Measurements from ENCODE around the gene ATPAF1. TPM values are rescaled to one million over a fixed set of nuclear protein-coding genes. Genes with fewer than 3 reads are reported as not detected.

The ATPAF1 gene
- total RNA-seq, 1 donor from 2014 or later: 37.7 TPM

GRCh38 chr1:46615088-46615487 is 53.1 kb downstream of the ATPAF1 start:
- no peak for DNase-seq

GRCh38 chr1:46614604-46614984 is 53.6 kb downstream of the ATPAF1 start:
- DNase-seq: no peak

DNA sequence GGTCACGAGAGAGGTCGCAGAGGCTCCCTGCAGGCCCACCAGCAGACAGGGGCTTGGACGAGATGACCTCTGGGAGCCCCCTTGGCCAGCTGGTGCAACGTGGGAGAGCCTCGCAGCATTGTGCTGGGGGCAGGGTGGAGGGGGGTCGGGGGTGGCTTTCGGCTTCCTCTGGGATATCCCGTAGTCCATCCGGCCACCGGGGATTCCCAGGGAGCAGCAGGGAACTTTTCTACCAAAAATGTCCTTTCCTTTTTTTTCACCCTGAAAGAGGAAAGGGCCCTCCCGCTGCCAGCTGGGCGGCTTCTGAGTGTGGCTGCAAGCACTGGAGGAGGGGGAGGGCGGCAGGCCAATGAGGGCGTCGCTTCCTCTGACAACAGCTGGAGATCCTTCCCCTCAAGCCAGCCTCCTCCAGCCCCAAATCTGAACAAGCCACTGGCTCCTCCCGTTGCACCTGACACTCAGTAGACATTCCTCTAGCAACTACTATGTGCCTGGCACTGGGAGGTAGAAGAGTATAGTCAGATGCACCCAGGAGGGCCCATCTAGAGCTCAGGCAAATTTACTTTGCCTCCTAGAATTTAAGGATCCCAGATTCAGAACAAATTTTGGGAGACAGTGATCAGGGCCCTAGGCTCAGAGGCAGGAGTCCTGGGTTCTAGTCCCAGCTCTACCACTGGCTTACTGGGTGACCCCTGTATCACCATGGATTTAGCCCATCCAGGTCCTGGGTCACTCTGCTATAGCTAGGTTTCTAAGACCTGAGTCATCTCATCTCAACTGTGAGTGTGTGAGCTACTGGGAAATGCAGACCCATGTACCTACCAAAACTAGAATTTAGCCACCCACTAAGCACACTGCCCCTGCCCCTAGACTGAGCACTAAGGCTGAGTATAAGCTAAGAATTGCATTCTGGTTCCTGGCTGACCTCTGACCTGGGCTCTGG is 54.2 kb downstream of the ATPAF1 start:
- DNase-seq: peak; percentile 23

- no peak for DNase-seq
Measured at GRCh38 chr1:46612937-46613660, 55.1 kb downstream of the ATPAF1 start.

DNA sequence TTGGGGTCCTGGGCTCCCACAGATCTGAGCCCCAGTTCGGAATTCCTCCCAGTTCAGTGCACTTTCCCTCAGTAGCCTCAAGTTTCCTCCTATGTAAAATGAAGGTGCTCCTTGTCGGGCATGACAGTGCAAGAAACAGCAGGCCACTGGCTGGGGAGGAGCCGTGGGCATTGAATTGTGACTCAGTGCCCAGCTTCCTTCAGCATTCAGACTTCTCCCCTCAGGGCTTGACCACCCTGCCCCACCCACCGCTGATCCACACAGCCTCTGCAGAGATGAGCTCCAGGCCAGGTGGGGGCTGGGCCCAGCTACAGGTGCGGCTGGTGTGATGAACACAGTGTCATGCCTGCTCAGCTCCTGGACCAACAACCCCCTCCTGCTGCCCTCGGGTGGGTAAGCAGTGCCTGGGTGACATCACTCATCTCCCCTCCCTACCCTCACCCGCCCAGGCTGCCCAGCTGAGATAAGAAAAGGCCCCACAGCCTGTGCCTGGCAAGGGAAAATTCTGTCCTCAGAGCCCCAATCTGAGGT is 56.4 kb downstream of the ATPAF1 start:
- DNase-seq: no peak

DNA sequence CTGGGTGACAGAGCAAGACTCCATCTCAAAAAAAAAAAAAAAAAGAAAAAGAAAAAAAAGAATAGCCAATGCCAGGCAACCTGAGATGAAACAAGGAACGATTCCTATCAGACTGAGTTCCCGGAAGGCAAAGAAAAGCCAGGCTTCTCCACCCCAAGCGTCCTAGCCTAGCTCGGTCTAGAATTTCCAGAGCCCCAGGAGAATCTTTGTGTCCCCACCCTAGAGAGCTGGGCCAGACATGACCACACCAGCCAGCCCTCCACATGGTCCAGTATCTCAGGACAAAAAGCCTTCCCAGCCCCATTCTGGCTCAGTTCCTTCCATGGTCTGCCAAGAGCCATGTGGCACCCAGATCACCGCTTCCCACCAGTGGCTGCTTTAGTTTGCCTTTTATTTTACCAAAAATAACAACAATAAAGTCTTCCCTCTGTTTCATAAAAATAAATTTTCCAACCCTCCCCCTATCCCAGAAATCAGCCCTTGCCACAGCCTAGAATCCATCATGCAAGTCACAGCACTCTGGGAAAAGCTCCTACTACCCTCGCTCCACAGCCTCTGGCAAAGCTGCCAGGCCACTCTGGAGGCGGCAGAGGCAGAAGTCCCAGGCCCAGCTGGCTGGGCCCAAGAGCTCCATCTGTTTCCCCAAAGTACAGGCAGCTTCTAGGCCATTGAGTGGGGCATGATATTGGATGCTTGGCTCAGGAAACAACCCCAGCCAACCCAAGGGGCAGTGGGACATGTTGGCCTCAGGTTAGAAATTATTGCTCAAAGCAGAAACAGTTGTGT is 60.6 kb downstream of the ATPAF1 start:
- DNase-seq: no peak

DNA sequence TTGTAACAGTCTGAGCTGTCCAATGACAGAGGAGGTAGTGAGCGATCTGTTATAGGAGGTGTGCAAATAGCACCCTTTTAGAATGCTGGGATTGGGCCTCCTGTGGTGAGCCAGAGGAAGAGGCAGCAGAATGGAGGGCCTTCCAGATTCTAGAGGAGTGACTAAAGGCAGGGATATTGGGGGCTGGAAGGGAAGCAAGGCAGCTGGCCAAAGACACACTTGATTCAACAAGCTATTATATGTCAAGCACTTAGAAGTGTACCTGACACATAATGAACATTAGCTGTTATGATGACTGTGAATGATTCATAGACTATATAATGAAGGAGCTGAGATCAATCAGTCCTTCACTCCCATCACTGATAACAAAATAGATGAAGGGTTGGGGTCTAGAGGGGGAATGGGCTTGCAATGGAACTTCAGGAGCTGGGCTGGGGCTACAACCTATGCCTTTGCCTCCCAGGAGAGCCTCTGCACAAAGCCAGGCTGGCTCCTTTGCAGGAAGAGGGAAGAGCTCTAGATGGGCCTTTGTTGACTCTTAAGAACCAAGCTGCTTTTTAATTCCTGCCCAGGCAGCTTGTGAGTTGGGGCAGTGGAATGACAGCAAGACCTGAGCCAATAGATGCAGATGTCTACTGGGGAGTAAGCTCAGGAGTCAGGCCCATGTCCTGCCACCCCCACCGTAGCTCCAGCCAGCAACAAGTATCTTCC is 61.8 kb downstream of the ATPAF1 start:
- DNase-seq: no peak

DNA sequence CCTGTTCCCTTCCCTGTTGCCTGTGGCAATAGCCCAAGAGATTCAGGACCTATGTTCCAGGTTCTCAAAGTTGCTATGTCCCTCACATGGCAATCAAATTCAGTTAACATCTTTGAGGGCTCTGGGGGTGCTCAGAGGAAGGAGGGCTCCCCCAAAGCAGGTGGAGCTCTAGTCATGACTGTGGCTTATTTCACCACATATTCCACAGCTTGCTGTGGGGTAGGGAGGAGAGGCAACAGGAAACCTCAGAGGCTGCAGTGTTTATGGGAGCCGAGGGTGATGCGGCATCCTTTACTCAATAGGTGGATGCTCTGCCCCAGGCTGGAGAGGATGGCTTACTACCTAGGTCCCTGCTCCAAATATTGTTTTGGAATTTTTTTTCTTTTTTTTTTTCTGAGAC is 62.9 kb downstream of the ATPAF1 start:
- DNase-seq: no peak

DNA sequence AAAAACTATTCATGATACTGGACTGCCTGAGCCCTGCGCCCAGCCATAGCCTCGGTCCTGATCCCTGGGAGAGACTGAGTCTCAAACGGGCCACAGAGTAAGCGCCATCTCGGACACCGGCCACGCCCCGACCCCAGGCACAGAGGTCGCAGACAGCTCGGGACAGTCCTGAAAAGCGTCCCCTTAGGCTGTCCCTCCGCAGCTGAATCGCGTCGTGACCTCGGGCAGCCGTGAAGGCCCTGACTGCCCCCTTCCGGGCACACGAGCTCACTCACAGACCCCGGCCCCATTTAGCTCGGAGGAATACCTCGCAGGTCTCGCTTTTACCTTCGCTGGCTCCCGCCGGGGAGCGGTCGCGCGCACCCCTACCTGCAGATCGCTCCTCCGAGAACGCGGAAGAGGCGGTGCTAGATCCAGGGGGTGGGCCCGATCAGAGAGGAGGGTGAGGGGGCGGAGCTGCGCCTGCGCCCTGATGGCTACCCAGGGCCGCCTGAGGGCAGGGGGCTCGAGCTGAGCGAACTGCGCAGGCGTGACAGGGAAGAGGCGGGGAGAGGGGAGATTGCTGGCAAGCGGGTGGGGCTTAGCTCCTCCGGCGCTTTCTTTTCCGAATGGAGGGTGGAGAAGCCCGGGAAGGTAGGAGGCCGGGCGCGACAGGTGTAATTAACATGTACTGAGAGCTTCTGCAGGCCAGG is 64.2 kb downstream of the ATPAF1 start, which contains the start of gene MKNK1:
MKNK1 (minus strand) TSS at position 411 of the 692 bp plus-strand sequence. CDS start 20,941 bp downstream, outside the sequence.
- DNase-seq: peak; percentile 88

DNA sequence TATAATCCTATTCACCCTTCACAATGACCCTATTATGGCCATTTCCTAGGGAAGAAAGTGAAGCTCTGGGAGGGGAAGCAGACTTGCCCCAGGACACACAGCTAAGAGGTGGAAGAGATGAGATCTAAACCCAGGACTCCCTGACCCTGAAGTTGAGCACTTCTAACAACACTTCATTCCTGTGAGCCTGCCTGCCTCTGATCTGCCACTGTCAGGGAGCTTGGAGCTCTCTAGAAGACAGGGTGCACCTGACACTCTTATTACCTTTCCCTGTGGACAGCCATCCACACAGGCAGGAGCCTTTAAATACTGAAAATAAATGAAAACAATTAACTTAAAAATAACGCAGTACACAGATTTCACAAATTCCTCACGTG is 64.7 kb downstream of the ATPAF1 start:
- no peak for DNase-seq

- no peak for DNase-seq
Measured at GRCh38 chr1:46601257-46602007, 66.7 kb downstream of the ATPAF1 start.

- no peak for DNase-seq
Measured at GRCh38 chr1:46599059-46599970, 68.8 kb downstream of the ATPAF1 start.

GRCh38 chr1:46596846-46597245 is 71.3 kb downstream of the ATPAF1 start:
- no peak for DNase-seq

DNA sequence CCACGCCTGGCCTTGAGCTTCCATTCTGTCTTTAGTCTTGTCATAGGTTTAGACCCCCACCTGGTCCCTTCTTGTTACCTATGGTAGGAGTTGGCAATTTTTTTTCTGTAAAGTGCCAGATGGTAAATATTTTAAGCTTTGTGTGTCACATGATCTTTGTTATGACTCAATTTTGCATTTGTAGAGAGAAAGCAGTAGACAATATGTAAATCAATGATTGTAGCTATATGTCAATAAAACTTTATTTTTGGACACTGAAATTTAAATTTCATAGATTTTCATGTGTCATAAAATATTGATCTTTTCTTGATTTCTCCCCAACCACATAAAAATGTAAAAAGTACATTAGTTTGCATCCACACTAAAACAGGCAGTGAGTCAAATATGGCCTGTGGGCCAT is 72.1 kb downstream of the ATPAF1 start:
- no peak for DNase-seq

GRCh38 chr1:46595127-46595526 is 73.0 kb downstream of the ATPAF1 start:
- no peak for DNase-seq

DNA sequence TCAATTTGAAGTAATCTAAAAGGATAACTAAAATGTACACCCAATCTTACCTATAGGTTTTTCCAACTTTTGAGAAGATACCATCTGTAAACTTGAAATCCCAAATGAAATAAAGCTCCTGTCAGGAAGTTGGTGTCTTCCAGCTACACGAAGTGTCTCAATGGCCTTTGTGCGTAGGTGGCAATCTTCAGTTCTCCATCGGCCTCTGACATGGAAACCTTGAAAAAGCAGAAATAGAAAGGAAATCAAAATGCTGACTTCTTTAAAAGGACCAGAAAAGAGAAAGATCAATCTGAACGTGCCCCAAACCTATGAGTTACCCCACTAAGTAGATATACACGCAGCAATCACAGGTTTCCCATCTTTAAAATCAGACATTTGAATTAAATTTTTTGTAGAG is 74.1 kb downstream of the ATPAF1 start:
- no peak for DNase-seq

DNA sequence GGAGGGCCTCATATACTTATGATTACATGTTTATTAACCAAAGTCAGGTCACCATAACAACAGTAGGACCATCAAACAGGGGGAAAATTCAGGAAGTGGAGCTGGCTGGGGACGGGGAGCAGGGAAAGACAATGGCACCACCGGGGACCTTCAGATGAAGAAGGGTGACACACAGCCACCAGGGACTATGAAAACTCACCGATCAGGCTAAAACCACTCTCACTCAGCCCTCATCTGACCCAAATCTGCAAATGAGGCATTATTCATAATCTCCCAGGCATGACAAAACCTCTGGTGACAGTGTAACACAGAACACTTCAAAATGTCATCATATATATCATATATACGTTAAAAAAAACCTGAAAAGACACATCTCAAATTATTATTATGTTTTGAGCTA is 75.3 kb downstream of the ATPAF1 start:
- DNase-seq: no peak

GRCh38 chr1:46589529-46589928 is 78.6 kb downstream of the ATPAF1 start:
- DNase-seq: no peak

GRCh38 chr1:46587069-46587468 is 81.1 kb downstream of the ATPAF1 start:
- peak; percentile 18 for DNase-seq

All from occipital lobe (tissue), 2 donors.